ENCODE data around the gene TEX11. TPM values are rescaled to one million over a fixed set of nuclear protein-coding genes. Genes with fewer than 3 reads are reported as not detected.
"Not testable (repeated sequence)": the region's sequence is repeated elsewhere in the genome, so short reads cannot be mapped to it uniquely, and the experiment has no call there.

TEX11 gene
- total and polyA plus RNA-seq, 7 donors = not detected

- DNase-seq (no peak), ATAC-seq (no peak)
- no peaks in the 10 kb centered on the region for H3K9me3 ChIP-seq
- peaks cover 0 to 19% (median 0%) of the 10 kb centered on the region in 3 donors for H3K27me3 ChIP-seq (ENCODE audit: insufficient read depth in 3 of 3, low read length in 2 of 3)
- no peak overlapping the region for H3K27ac ChIP-seq
- WGBS, 3 donors = 42 to 61% (median 55%) methylated on average over 3 of the region's 3 CpGs
- no peak for TF ChIP-seq CTCF (IDR thresholded peaks at IDR 0.05)
- no peaks in the 10 kb centered on the region for H3K4me1 ChIP-seq
- H3K36me3 ChIP-seq (ENCODE audit: insufficient read depth in 1 of 2, low read depth in 1 of 2) = no peaks in the 10 kb centered on the region
- intact Hi-C loops (cut with DNase I) = no loop called here
- H3K4me3 ChIP-seq = no peak overlapping the region
These were observed 236.2 kb downstream of the TEX11 start for GRCh38 chrX:70672326-70672725.

- H3K36me3 ChIP-seq (ENCODE audit: insufficient read depth in 1 of 2, low read depth in 1 of 2) = no peaks in the 10 kb centered on the region
- intact Hi-C loops (cut with DNase I) = loop anchor here in 1 of 2 donors (10.0 kb wide), 1 partner anchor 214 kb away; no protein-coding TSS in a partner anchor
- no peak overlapping the region for H3K27ac ChIP-seq
- DNase-seq (no peak), ATAC-seq (no peak)
- no peak for TF ChIP-seq CTCF (IDR thresholded peaks at IDR 0.05)
- H3K4me3 ChIP-seq = no peak overlapping the region
- no peaks in the 10 kb centered on the region for H3K4me1 ChIP-seq
- no peaks in the 10 kb centered on the region for H3K9me3 ChIP-seq
- H3K27me3 ChIP-seq (ENCODE audit: insufficient read depth in 3 of 3, low read length in 2 of 3) = peaks cover 0 to 22% (median 0%) of the 10 kb centered on the region in 3 donors
These were observed 239.4 kb downstream of the TEX11 start for GRCh38 chrX:70669120-70669519.

- H3K27me3 ChIP-seq (ENCODE audit: insufficient read depth in 3 of 3, low read length in 2 of 3) = peaks cover 0 to 16% (median 0%) of the 10 kb centered on the region in 3 donors
- intact Hi-C loops (cut with DNase I) = loop anchor here in 1 of 2 donors (10.0 kb wide), 1 partner anchor 210 kb away; no protein-coding TSS in a partner anchor
- H3K9me3 ChIP-seq = no peaks in the 10 kb centered on the region
- no peak for TF ChIP-seq CTCF (IDR thresholded peaks at IDR 0.05)
- no peak for ATAC-seq
- 20 to 37% (median 22%) methylated on average over 1 of the region's 1 CpG for WGBS, 3 donors
- no peak overlapping the region for H3K4me3 ChIP-seq
- H3K27ac ChIP-seq = no peak overlapping the region
- H3K36me3 ChIP-seq (ENCODE audit: insufficient read depth in 1 of 2, low read depth in 1 of 2) = no peaks in the 10 kb centered on the region
- H3K4me1 ChIP-seq = no peaks in the 10 kb centered on the region
- DNase-seq = no peak
These were observed 243.8 kb downstream of the TEX11 start for GRCh38 chrX:70664726-70665125.

- H3K4me3 ChIP-seq; H3K27me3 ChIP-seq (ENCODE audit: insufficient read depth in 3 of 3, low read length in 2 of 3); H3K36me3 ChIP-seq (ENCODE audit: insufficient read depth in 1 of 2, low read depth in 1 of 2); DNase-seq; H3K4me1 ChIP-seq; ATAC-seq; H3K9me3 ChIP-seq; H3K27ac ChIP-seq: not testable (repeated sequence)
- 53 to 66% (median 61%) methylated on average over 3 to 11 of the region's 11 CpGs for whole genome bisulfite sequencing, 3 donors
- intact Hi-C loops (cut with DNase I) = loop anchor here in 1 of 2 donors (10.0 kb wide), 1 partner anchor 206 kb away; no protein-coding TSS in a partner anchor
These were observed 247.4 kb downstream of the TEX11 start for GRCh38 chrX:70661124-70661523.

- 65 to 69% (median 67%) methylated on average over 2 to 3 of the region's 4 CpGs for WGBS, 3 donors
- intact Hi-C loops (cut with DNase I); H3K4me1 ChIP-seq; H3K27me3 ChIP-seq (ENCODE audit: insufficient read depth in 3 of 3, low read length in 2 of 3); DNase-seq; H3K9me3 ChIP-seq; H3K4me3 ChIP-seq; H3K27ac ChIP-seq; H3K36me3 ChIP-seq (ENCODE audit: insufficient read depth in 1 of 2, low read depth in 1 of 2); ATAC-seq: not testable (repeated sequence)
These were observed 251.0 kb downstream of the TEX11 start for GRCh38 chrX:70657546-70657945.

- Histone ChIP-seq H3K27me3 (ENCODE audit: insufficient read depth in 3 of 3, low read length in 2 of 3) (no peaks in the 10 kb centered on the region), H3K36me3 (ENCODE audit: insufficient read depth in 1 of 2, low read depth in 1 of 2) (no peaks in the 10 kb centered on the region), H3K27ac (no peak overlapping the region), H3K4me3 (no peak overlapping the region), H3K9me3 (no peaks in the 10 kb centered on the region), H3K4me1 (no peaks in the 10 kb centered on the region)
- intact Hi-C loops (cut with DNase I) = no loop called here
- 67 to 81% (median 79%) methylated on average over 4 of the region's 4 CpGs for WGBS, 3 donors
- ATAC-seq (no peak), DNase-seq (no peak)
- no peak for TF ChIP-seq CTCF (IDR thresholded peaks at IDR 0.05)
These were observed 252.2 kb downstream of the TEX11 start for GRCh38 chrX:70656304-70656703.

GRCh38 chrX:70647910-70648309 lies 260.6 kb downstream of the TEX11 start:
- WGBS, 3 donors = 70 to 91% (median 83%) methylated on average over 3 of the region's 3 CpGs
- DNase-seq; H3K27me3 ChIP-seq (ENCODE audit: insufficient read depth in 3 of 3, low read length in 2 of 3); H3K4me3 ChIP-seq; H3K36me3 ChIP-seq (ENCODE audit: insufficient read depth in 1 of 2, low read depth in 1 of 2); ATAC-seq; H3K27ac ChIP-seq; intact Hi-C loops (cut with DNase I); H3K4me1 ChIP-seq: not testable (repeated sequence)
- H3K9me3 ChIP-seq = peaks cover 28% of the 10 kb centered on the region

Measured in psoas muscle (tissue), 8 donors.